DND-41 (cell line): Measurements from ENCODE around the gene PLPPR1.

ENCODE experiments used
- ATAC-seq: fragments of 200-7000 bp; cut with Tn5 transposase; 3 replicates; pipeline ENCODE4 v1.9.1; 2021; ENCODE audit warnings: low read depth; ENCODE audit not compliant: insufficient read depth
- DNase-seq: peaks from one replicate; pipeline ENCODE4 v3.0.0-alpha.2; 2020
- H2AFZ ChIP-seq: 2 replicates; pipeline ENCODE4 v1.6.0; 2012; ENCODE audit warnings: low read depth, low read length
- H3K27ac ChIP-seq: 2 replicates; pipeline ENCODE4 v1.5.1; 2012; ENCODE audit warnings: low read length, inconsistent platforms
- H3K27me3 ChIP-seq: fragments of 200-600 bp; sonication (generic); 2 replicates; pipeline ENCODE4 v1.6.0; 2012; ENCODE audit warnings: low read length, mild to moderate bottlenecking, inconsistent platforms; ENCODE audit not compliant: insufficient read depth, poor library complexity
- H3K36me3 ChIP-seq: 2 replicates; pipeline ENCODE4 v1.5.1; 2012; ENCODE audit warnings: low read length, inconsistent platforms; ENCODE audit not compliant: insufficient read depth
- H3K4me1 ChIP-seq: 2 replicates; pipeline ENCODE4 v1.5.1; 2012; ENCODE audit warnings: mild to moderate bottlenecking, low read length; ENCODE audit not compliant: insufficient read depth
- H3K4me2 ChIP-seq: 2 replicates; pipeline ENCODE4 v1.6.0; 2012; ENCODE audit warnings: mild to moderate bottlenecking, moderate library complexity, low read length, inconsistent platforms; ENCODE audit not compliant: insufficient read depth
- H3K4me3 ChIP-seq, 2 experiments: fragments of 200-600 bp in 1 of 2; shearing (Covaris generic) in 1 of 2; 2 replicates each; pipeline ENCODE4 v1.5.1; 2012 to 2016; ENCODE audit warnings: inconsistent platforms in 2 of 2, low read length in 2 of 2, mild to moderate bottlenecking in 2 of 2, low read depth in 1 of 2, moderate library complexity in 1 of 2
- H3K79me2 ChIP-seq: 2 replicates; pipeline ENCODE4 v1.6.0; 2012; ENCODE audit warnings: low read length, inconsistent platforms; ENCODE audit not compliant: insufficient read depth
- H3K9ac ChIP-seq: 2 replicates; pipeline ENCODE4 v1.6.0; 2012; ENCODE audit warnings: low read depth, mild to moderate bottlenecking, inconsistent platforms, low read length, moderate library complexity
- H3K9me3 ChIP-seq: 2 replicates; pipeline ENCODE4 v1.5.1; 2012; ENCODE audit warnings: low read length, moderate library complexity, mild to moderate bottlenecking, inconsistent platforms; ENCODE audit not compliant: insufficient read depth, severe bottlenecking
- H4K20me1 ChIP-seq: 2 replicates; pipeline ENCODE4 v1.6.0; 2012; ENCODE audit warnings: low read length; ENCODE audit not compliant: insufficient read depth
- CTCF ChIP-seq: IDR thresholded peaks from 2 replicates; pipeline ENCODE4 v1.5.1; 2012; ENCODE audit warnings: borderline replicate concordance, low read length, moderate library complexity, mild to moderate bottlenecking; ENCODE audit not compliant: poor library complexity, severe bottlenecking; ENCODE audit errors: extremely low read depth
- EZH2 ChIP-seq: IDR thresholded peaks from 3 replicates; pipeline ENCODE4 v1.6.1; 2012; ENCODE audit warnings: borderline replicate concordance, low read depth, mild to moderate bottlenecking, moderate library complexity, low read length, inconsistent platforms; ENCODE audit not compliant: severe bottlenecking

Gene PLPPR1

GRCh38 chr9:101117161-101117560 is 88.6 kb downstream of the PLPPR1 start:
- Histone ChIP-seq H3K27ac (no peak overlapping the region), H4K20me1 (no peaks in the 10 kb centered on the region), H3K9ac (no peak overlapping the region), H3K36me3 (no peaks in the 10 kb centered on the region), H3K4me2 (no peak overlapping the region), H2AFZ (no peak overlapping the region), H3K4me3 (no peak overlapping the region), H3K27me3 (no peaks in the 10 kb centered on the region), H3K4me1 (no peaks in the 10 kb centered on the region), H3K9me3 (no peaks in the 10 kb centered on the region), H3K79me2 (no peaks in the 10 kb centered on the region)
- DNase-seq = no peak
- no peak for ATAC-seq
- TF ChIP-seq EZH2 (no peak), CTCF (no peak)

- Histone ChIP-seq H4K20me1 (no peaks in the 10 kb centered on the region), H3K4me2 (no peak overlapping the region), H3K36me3 (no peaks in the 10 kb centered on the region), H2AFZ (no peak overlapping the region), H3K27ac (no peak overlapping the region), H3K27me3 (no peaks in the 10 kb centered on the region), H3K4me3 (no peak overlapping the region), H3K4me1 (no peaks in the 10 kb centered on the region), H3K9me3 (no peaks in the 10 kb centered on the region), H3K9ac (no peak overlapping the region), H3K79me2 (no peaks in the 10 kb centered on the region)
- DNase-seq (peak; percentile 20), ATAC-seq (peak; percentile 49; the same call in 2 of the 3 replicates)
- TF ChIP-seq CTCF = peak; percentile 66
- no peak for TF ChIP-seq EZH2
Measured at GRCh38 chr9:101119206-101119819, 90.8 kb downstream of the PLPPR1 start.

GRCh38 chr9:101121836-101122399 is 93.4 kb downstream of the PLPPR1 start:
- Histone ChIP-seq H3K79me2 (no peaks in the 10 kb centered on the region), H3K4me3 (no peak overlapping the region), H3K36me3 (no peaks in the 10 kb centered on the region), H4K20me1 (no peaks in the 10 kb centered on the region), H3K4me1 (no peaks in the 10 kb centered on the region), H3K9ac (no peak overlapping the region), H3K27me3 (no peaks in the 10 kb centered on the region), H3K9me3 (no peaks in the 10 kb centered on the region), H3K27ac (no peak overlapping the region), H2AFZ (no peak overlapping the region), H3K4me2 (no peak overlapping the region)
- TF ChIP-seq CTCF (no peak), EZH2 (no peak)
- no peak for ATAC-seq
- no peak for DNase-seq
